H9 (cell line): ENCODE results near the gene KRTAP12-3. TPM values are rescaled to one million over a fixed set of nuclear protein-coding genes. Genes with fewer than 3 reads are reported as not detected.

Source experiments
- DNase-seq: peaks from one replicate; pipeline ENCODE4 v3.0.0-alpha.2; 2017
- H2AFZ ChIP-seq: one replicate; pipeline ENCODE4 v1.6.1; 2013; ENCODE audit warnings: mild to moderate bottlenecking, low read length, control low read depth, moderate library complexity
- H2AK5ac ChIP-seq: 2 replicates; pipeline ENCODE4 v1.6.1; 2013; ENCODE audit warnings: low read length, control low read depth, mixed read lengths; ENCODE audit not compliant: insufficient read length
- H2BK120ac ChIP-seq: one replicate; pipeline ENCODE4 v1.6.1; 2013; ENCODE audit warnings: low read depth, mild to moderate bottlenecking, low read length, control low read depth, inconsistent platforms; ENCODE audit not compliant: poor library complexity, severe bottlenecking
- H2BK12ac ChIP-seq: 2 replicates; pipeline ENCODE4 v1.6.1; 2013; ENCODE audit warnings: low read length, control low read depth, mixed read lengths, low read depth; ENCODE audit not compliant: insufficient read length
- H2BK15ac ChIP-seq: 2 replicates; pipeline ENCODE4 v1.6.1; 2013; ENCODE audit warnings: low read depth, low read length, control low read depth
- H2BK20ac ChIP-seq: one replicate; pipeline ENCODE4 v1.6.1; 2013; ENCODE audit warnings: low read depth, mild to moderate bottlenecking, low read length, control low read depth, inconsistent platforms; ENCODE audit not compliant: poor library complexity, severe bottlenecking
- H2BK5ac ChIP-seq: 2 replicates; pipeline ENCODE4 v1.6.1; 2013; ENCODE audit warnings: low read length, control low read depth, mixed read lengths; ENCODE audit not compliant: insufficient read length
- H3K14ac ChIP-seq: 2 replicates; pipeline ENCODE4 v1.6.1; 2013; ENCODE audit warnings: low read length, control low read depth; ENCODE audit not compliant: insufficient read depth
- H3K18ac ChIP-seq: 2 replicates; pipeline ENCODE4 v1.6.1; 2013; ENCODE audit warnings: low read depth, mild to moderate bottlenecking, mixed read lengths, low read length, control low read depth; ENCODE audit not compliant: insufficient read length
- H3K23ac ChIP-seq: 2 replicates; pipeline ENCODE4 v1.6.1; 2013; ENCODE audit warnings: low read length, control low read depth, mixed read lengths, low read depth; ENCODE audit not compliant: insufficient read length
- H3K23me2 ChIP-seq: 2 replicates; pipeline ENCODE4 v1.6.1; 2013; ENCODE audit warnings: low read depth, mild to moderate bottlenecking, mixed read lengths, low read length, control low read depth; ENCODE audit not compliant: insufficient read length, poor library complexity, severe bottlenecking
- H3K27ac ChIP-seq: 2 replicates; pipeline ENCODE4 v1.5.1; 2013; ENCODE audit warnings: low read length, control low read depth, mixed read lengths, low read depth; ENCODE audit not compliant: insufficient read length
- H3K27me3 ChIP-seq: 2 replicates; pipeline ENCODE4 v1.6.1; 2013; ENCODE audit warnings: low read length, control low read depth, inconsistent platforms; ENCODE audit not compliant: insufficient read depth
- H3K4ac ChIP-seq: 2 replicates; pipeline ENCODE4 v1.6.1; 2013; ENCODE audit warnings: low read depth, mild to moderate bottlenecking, control low read depth, inconsistent platforms, low read length, moderate library complexity
- H3K4me1 ChIP-seq: 2 replicates; pipeline ENCODE4 v1.6.1; 2013; ENCODE audit warnings: low read length, control low read depth, inconsistent platforms; ENCODE audit not compliant: insufficient read depth
- H3K4me2 ChIP-seq: 2 replicates; pipeline ENCODE4 v1.6.1; 2013; ENCODE audit warnings: low read length, control low read depth, mixed read lengths; ENCODE audit not compliant: insufficient read length, insufficient read depth
- H3K56ac ChIP-seq: 2 replicates; pipeline ENCODE4 v1.6.1; 2013; ENCODE audit warnings: low read depth, mild to moderate bottlenecking, mixed read lengths, low read length, control low read depth; ENCODE audit not compliant: insufficient read length
- H3K79me1 ChIP-seq: 2 replicates; pipeline ENCODE4 v1.6.1; 2013; ENCODE audit warnings: low read depth, mild to moderate bottlenecking, moderate library complexity, low read length, control low read depth, inconsistent platforms; ENCODE audit not compliant: insufficient read depth, poor library complexity, severe bottlenecking
- H3K79me2 ChIP-seq: 2 replicates; pipeline ENCODE4 v1.6.1; 2013; ENCODE audit warnings: low read length, control low read depth, inconsistent platforms; ENCODE audit not compliant: insufficient read depth
- H3K9ac ChIP-seq: 2 replicates; pipeline ENCODE4 v1.6.1; 2013; ENCODE audit warnings: low read length, control low read depth, mixed read lengths; ENCODE audit not compliant: insufficient read length; ENCODE audit errors: extremely low read depth
- H3K9me3 ChIP-seq: one replicate; pipeline ENCODE4 v1.6.1; 2013; ENCODE audit warnings: low read depth, low read length, inconsistent platforms; ENCODE audit not compliant: control insufficient read depth
- H3T11ph ChIP-seq: one replicate; pipeline ENCODE4 v1.6.1; 2013; ENCODE audit warnings: mild to moderate bottlenecking, low read length, control low read depth, inconsistent platforms
- H4K20me1 ChIP-seq: one replicate; pipeline ENCODE4 v1.6.1; 2013; ENCODE audit not compliant: control insufficient read depth, insufficient read length, insufficient read depth
- H4K5ac ChIP-seq: 2 replicates; pipeline ENCODE4 v1.6.1; 2013; ENCODE audit warnings: low read depth, mild to moderate bottlenecking, mixed read lengths, low read length, control low read depth; ENCODE audit not compliant: insufficient read length
- H4K8ac ChIP-seq: replicated peaks from 2 replicates; pipeline ENCODE4 v1.6.1; 2013; ENCODE audit warnings: low read length, control low read depth, mixed read lengths, low read depth; ENCODE audit not compliant: insufficient read length
- H4K91ac ChIP-seq: 2 replicates; pipeline ENCODE4 v1.6.1; 2013; ENCODE audit warnings: low read depth, mild to moderate bottlenecking, moderate library complexity, mixed read lengths, low read length, control low read depth; ENCODE audit not compliant: insufficient read length
- H3K27ac Mint-ChIP-seq, 3 experiments: 2 replicates in 2 of 3; 3 replicates in 1 of 3; pipeline ENCODE4 v1.8.0; 2020 to 2021; ENCODE audit warnings: mixed read lengths in 3 of 3, mild to moderate bottlenecking in 1 of 3, moderate library complexity in 1 of 3
- H3K27me3 Mint-ChIP-seq: 2 replicates; pipeline ENCODE4 v1.8.0; 2021; ENCODE audit warnings: low read depth, mild to moderate bottlenecking, moderate library complexity, mixed read lengths
- H3K36me3 Mint-ChIP-seq, 3 experiments: 2 replicates in 2 of 3; 3 replicates in 1 of 3; pipeline ENCODE4 v1.8.0; 2020 to 2021; ENCODE audit warnings: low read depth in 3 of 3, mixed read lengths in 3 of 3; ENCODE audit not compliant: insufficient read depth in 1 of 3
- H3K4me1 Mint-ChIP-seq, 2 experiments: 2 replicates each; pipeline ENCODE4 v1.8.0; 2020; ENCODE audit warnings: mixed read lengths in 2 of 2
- H3K4me3 Mint-ChIP-seq, 2 experiments: 2 replicates in 1 of 2; 3 replicates in 1 of 2; pipeline ENCODE4 v1.8.0; 2020 to 2021; ENCODE audit warnings: mild to moderate bottlenecking in 2 of 2, mixed read lengths in 2 of 2, moderate library complexity in 1 of 2
- H3K9me3 Mint-ChIP-seq, 2 experiments: 2 replicates in 1 of 2; 3 replicates in 1 of 2; pipeline ENCODE4 v1.8.0; 2020; ENCODE audit warnings: mild to moderate bottlenecking in 2 of 2, mixed read lengths in 2 of 2, moderate library complexity in 1 of 2
- CTCF ChIP-seq: fragments of 200-600 bp; sonication (generic); conservative IDR thresholded peaks from 3 replicates; pipeline ENCODE4 v1.8.0; 2021; ENCODE audit warnings: antibody characterized with exemption, mild to moderate bottlenecking
- WGBS: extraction: QIAGEN DNeasy Blood & Tissue Kit; methylation state at CpG from one replicate; pipeline ENCODE4 v1.1.7; 2013; ENCODE audit warnings: missing lambda C conversion rate, low lambda C conversion rate, mixed read lengths; ENCODE audit not compliant: insufficient read length; ENCODE audit errors: extremely low coverage; 5-methylcytosine and 5-hydroxymethylcytosine counted together
- total RNA-seq: library from RNA; stranded (reverse); gene quantifications from 2 replicates; pipeline ENCODE4 v1.2.1, GENCODE V29; 2021

KRTAP12-3 gene
- total RNA-seq, 1 experiment from 2014 or later, result not detected

- Histone ChIP-seq H2AFZ (no peak overlapping the region), H3K23me2 (no peaks in the 10 kb centered on the region), H3T11ph (no peak overlapping the region), H4K91ac (no peak overlapping the region), H2BK5ac (no peak overlapping the region), H3K79me2 (no peaks in the 10 kb centered on the region), H3K18ac (no peak overlapping the region), H4K20me1 (no peaks in the 10 kb centered on the region), H4K8ac (no peak overlapping the region), H2BK15ac (no peak overlapping the region), H3K56ac (no peak overlapping the region), H3K9ac (no peak overlapping the region), H3K14ac (peak overlapping the region; percentile 9; the same call in 1 of the 2 replicates), H3K9me3 (peaks cover 4% of the 10 kb centered on the region), H3K23ac (no peak overlapping the region), H2BK120ac (no peak overlapping the region), H2AK5ac (no peak overlapping the region), H3K27me3 (no peaks in the 10 kb centered on the region), H2BK20ac (no peak overlapping the region), H3K27ac (no peak overlapping the region), H3K4me2 (no peak overlapping the region), H3K4me1 (no peaks in the 10 kb centered on the region), H2BK12ac (no peak overlapping the region), H3K4ac (no peak overlapping the region), H3K79me1 (no peaks in the 10 kb centered on the region), H4K5ac (no peak overlapping the region)
- H3K4me3 Mint-ChIP-seq, result no peak overlapping the region; a peak in 1 of 5 replicates
- H3K9me3 Mint-ChIP-seq, result peaks cover 27 to 33% of the 10 kb centered on the region in 2 experiments
- H3K27me3 Mint-ChIP-seq, result peaks cover 2% of the 10 kb centered on the region
- peaks cover 27% of the 10 kb centered on the region in 2 experiments for H3K4me1 Mint-ChIP-seq
- 0 out of 3 replicates have a peak, but pooled peaks have one; percentile 22 for TF ChIP-seq CTCF
- H3K27ac Mint-ChIP-seq, result peak overlapping the region in 2 of 3 experiments; percentile 53 to 75; a peak in 4 of 7 replicates
- WGBS, result no CpG with 5 or more reads among the region's 8 CpGs
- DNase-seq, result no peak
- H3K36me3 Mint-ChIP-seq, result peaks cover 5 to 22% (median 18%) of the 10 kb centered on the region in 3 experiments
Observed at GRCh38 chr21:44617071-44617501, 40.6 kb upstream of the KRTAP12-3 start.
